ENCODE measurements around the gene RAPGEF2.
A peak's percentile ranks its signal among the peaks of the same experiment; 100 is the strongest.
"Not testable (repeated sequence)": the region's sequence is repeated elsewhere in the genome, so short reads cannot be mapped to it uniquely, and the experiment has no call there.

The RAPGEF2 gene

GRCh38 chr4:159102622-159103383 lies at the start of gene RAPGEF2:
Gene RAPGEF2 (plus strand): TSS chr4:159103079. CDS start chr4:159104163, 1,084 bp downstream.
- peak; percentile 75 to 84 (median 79) for DNase-seq (ENCODE audit: low read depth in 3 of 3)

GRCh38 chr4:159055833-159056232 lies 47.0 kb upstream of the RAPGEF2 start:
- no peak for DNase-seq (ENCODE audit: low read depth in 3 of 3)

GRCh38 chr4:159060161-159060560 lies 42.7 kb upstream of the RAPGEF2 start:
- no peak for DNase-seq (ENCODE audit: low read depth in 3 of 3)

- DNase-seq (ENCODE audit: low read depth in 3 of 3): no peak
These were observed 40.5 kb upstream of the RAPGEF2 start for GRCh38 chr4:159062381-159062780.

- DNase-seq (ENCODE audit: low read depth in 3 of 3): no peak
These were observed 37.2 kb upstream of the RAPGEF2 start for GRCh38 chr4:159065513-159066240.

GRCh38 chr4:159068139-159068538 lies 34.7 kb upstream of the RAPGEF2 start:
- DNase-seq (ENCODE audit: low read depth in 3 of 3): not testable (repeated sequence)

GRCh38 chr4:159069922-159070321 lies 33.0 kb upstream of the RAPGEF2 start:
- no peak for DNase-seq (ENCODE audit: low read depth in 3 of 3)

- no peak for DNase-seq (ENCODE audit: low read depth in 3 of 3)
These were observed 32.1 kb upstream of the RAPGEF2 start for GRCh38 chr4:159070742-159071141.

- DNase-seq (ENCODE audit: low read depth in 3 of 3): no peak
These were observed 31.5 kb upstream of the RAPGEF2 start for GRCh38 chr4:159071178-159071968.

GRCh38 chr4:159071969-159072765 lies 30.7 kb upstream of the RAPGEF2 start:
- DNase-seq (ENCODE audit: low read depth in 3 of 3): no peak

GRCh38 chr4:159075531-159075932 lies 27.3 kb upstream of the RAPGEF2 start:
- DNase-seq (ENCODE audit: low read depth in 3 of 3): no peak

- DNase-seq (ENCODE audit: low read depth in 3 of 3): not testable (repeated sequence)
These were observed 25.9 kb upstream of the RAPGEF2 start for GRCh38 chr4:159077018-159077417.

- no peak for DNase-seq (ENCODE audit: low read depth in 3 of 3)
These were observed 25.0 kb upstream of the RAPGEF2 start for GRCh38 chr4:159077702-159078495.

GRCh38 chr4:159079074-159079473 lies 23.8 kb upstream of the RAPGEF2 start:
- DNase-seq (ENCODE audit: low read depth in 3 of 3): no peak

- DNase-seq (ENCODE audit: low read depth in 3 of 3): no peak
These were observed 16.3 kb upstream of the RAPGEF2 start for GRCh38 chr4:159086606-159087005.

- no peak for DNase-seq (ENCODE audit: low read depth in 3 of 3)
These were observed 12.6 kb upstream of the RAPGEF2 start for GRCh38 chr4:159090255-159090654.

- DNase-seq (ENCODE audit: low read depth in 3 of 3): not testable (repeated sequence)
These were observed 8.7 kb upstream of the RAPGEF2 start for GRCh38 chr4:159094156-159094555.

GRCh38 chr4:159096434-159096833 lies 6.4 kb upstream of the RAPGEF2 start:
- DNase-seq (ENCODE audit: low read depth in 3 of 3): no peak

GRCh38 chr4:159097144-159097543 lies 5.7 kb upstream of the RAPGEF2 start:
- no peak for DNase-seq (ENCODE audit: low read depth in 3 of 3)

GRCh38 chr4:159097785-159098184 lies 5.1 kb upstream of the RAPGEF2 start:
- DNase-seq (ENCODE audit: low read depth in 3 of 3): no peak
